ENCODE data around the gene EML6.

Gene EML6

GRCh38 chr2:54952978-54953456 lies 229.6 kb downstream of the EML6 start:
- FAIRE-seq (no peak), DNase-seq (ENCODE audit: insufficient read length, low spot score) (peak; percentile 31)
- TF ChIP-seq POLR2A (IDR thresholded peaks at IDR 0.05; ENCODE audit: low read depth, low read length) = no peak

GRCh38 chr2:54954158-54954557 lies 230.7 kb downstream of the EML6 start:
- DNase-seq (ENCODE audit: insufficient read length, low spot score) = no peak
- no peak for TF ChIP-seq POLR2A (IDR thresholded peaks at IDR 0.05; ENCODE audit: low read depth, low read length)
- FAIRE-seq = no peak

GRCh38 chr2:54954705-54955357 lies 231.4 kb downstream of the EML6 start:
- DNase-seq (ENCODE audit: insufficient read length, low spot score) = no peak
- no peak for FAIRE-seq

DNA sequence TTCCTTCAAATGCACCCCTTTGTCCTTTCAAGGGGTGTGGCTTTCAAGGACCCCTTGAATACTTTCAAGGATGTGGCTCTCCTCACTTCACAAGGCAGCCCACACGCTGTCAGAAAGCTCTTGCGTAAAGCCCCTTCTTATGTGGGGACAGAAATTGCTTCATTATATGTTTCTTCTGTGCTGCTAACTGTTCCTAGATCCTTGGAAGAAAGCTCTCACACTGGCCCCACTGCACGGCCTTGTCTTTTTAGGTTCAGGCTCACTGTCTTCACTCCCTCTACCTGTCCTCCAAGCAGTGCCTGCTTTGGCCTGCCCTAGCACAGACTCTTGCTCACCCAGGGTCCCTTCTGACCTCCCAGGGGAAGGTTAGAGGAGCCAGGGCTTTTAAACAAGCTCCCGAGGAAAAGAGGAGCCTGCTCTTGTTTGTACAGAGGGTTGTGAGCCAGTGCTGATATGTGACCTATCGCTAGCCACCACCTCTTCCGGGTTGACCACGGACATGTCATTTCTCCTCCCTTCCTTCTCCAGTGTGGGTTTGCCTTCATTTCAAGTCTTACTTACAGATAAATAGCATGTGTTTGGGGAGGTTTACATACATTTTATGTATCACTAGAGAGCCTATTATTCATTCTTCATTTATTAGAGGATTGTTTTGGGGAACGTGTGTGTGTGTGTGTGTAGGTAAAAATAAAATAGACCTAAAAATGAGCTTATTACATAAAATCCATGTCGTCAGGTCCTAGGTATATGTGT lies 232.1 kb downstream of the EML6 start:
- FAIRE-seq = no peak
- DNase-seq (ENCODE audit: insufficient read length, low spot score) = no peak
- no peak for TF ChIP-seq POLR2A (IDR thresholded peaks at IDR 0.05; ENCODE audit: low read depth, low read length)

More at GRCh38 chr2:54954705-54955357, 231.4 kb downstream of the EML6 start:
- no peak for TF ChIP-seq POLR2A (IDR thresholded peaks at IDR 0.05; ENCODE audit: low read depth, low read length)

- no peak for DNase-seq (ENCODE audit: insufficient read length, low spot score)
- TF ChIP-seq POLR2A (IDR thresholded peaks at IDR 0.05; ENCODE audit: low read depth, low read length) = no peak
- FAIRE-seq = no peak
These were observed 232.7 kb downstream of the EML6 start for GRCh38 chr2:54956111-54956627.

DNA sequence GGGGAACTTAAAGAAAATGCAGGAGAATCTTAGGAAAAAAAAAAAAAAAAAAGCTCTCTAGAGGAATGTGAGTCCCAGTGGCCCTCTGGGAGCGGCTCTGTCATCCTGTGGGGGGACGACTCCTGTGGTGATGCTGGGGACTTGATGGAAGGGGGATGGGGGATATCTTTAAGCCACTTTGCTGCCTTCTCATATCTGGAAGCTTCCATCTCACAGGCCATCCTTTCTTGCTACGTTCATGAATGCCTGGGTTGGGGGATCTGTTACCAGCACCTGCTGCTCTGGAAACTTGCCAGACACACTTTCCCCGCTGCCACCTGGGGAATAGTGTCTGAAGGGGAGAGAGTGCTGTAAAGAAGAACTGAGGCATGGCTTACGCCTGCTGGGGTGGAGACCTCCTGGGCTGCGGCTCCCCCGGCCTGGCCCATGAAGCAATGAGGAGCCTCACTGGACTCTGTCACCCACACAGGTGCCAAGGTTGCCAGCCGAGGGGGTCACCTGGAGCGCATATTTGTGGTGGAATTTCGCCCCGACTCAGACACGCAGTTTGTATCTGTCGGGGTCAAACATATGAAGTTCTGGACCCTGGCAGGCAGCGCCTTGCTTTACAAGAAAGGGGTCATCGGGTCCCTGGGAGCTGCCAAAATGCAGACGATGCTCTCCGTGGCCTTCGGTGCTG lies 234.0 kb downstream of the EML6 start:
- TF ChIP-seq POLR2A (IDR thresholded peaks at IDR 0.05; ENCODE audit: low read depth, low read length) = no peak
- DNase-seq (ENCODE audit: insufficient read length, low spot score) (no peak), FAIRE-seq (no peak)

DNA sequence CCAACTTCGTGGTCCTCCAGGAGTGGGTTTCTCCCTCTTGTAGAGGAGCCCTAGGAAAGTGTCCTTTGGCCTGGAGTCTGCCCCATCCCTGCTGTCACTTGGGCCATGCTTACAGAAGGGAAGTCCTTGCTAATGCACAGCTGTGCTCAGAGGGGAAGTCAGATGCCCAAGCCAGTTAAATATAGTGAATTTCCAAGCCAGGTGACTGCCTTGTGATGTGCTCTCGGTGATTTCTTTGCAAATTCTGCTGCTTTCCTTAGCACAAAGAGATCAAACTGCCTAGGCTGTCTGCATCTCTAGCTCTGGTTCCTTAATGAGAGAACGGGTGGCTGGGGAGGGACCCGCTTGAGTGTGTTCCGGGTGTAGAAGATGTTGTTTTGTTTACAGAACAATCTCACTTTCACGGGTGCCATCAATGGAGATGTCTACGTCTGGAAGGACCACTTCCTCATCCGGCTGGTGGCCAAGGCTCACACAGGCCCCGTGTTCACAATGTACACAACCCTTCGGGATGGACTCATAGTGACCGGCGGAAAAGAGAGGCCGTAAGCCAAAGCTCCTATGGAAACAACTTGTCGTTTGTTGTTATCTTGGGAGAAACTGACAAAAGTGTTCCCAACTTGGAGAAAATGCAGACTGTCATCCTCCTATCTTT lies 235.4 kb downstream of the EML6 start:
- TF ChIP-seq POLR2A (IDR thresholded peaks at IDR 0.05; ENCODE audit: low read depth, low read length) = no peak
- no peak for DNase-seq (ENCODE audit: insufficient read length, low spot score)
- FAIRE-seq = no peak

DNA sequence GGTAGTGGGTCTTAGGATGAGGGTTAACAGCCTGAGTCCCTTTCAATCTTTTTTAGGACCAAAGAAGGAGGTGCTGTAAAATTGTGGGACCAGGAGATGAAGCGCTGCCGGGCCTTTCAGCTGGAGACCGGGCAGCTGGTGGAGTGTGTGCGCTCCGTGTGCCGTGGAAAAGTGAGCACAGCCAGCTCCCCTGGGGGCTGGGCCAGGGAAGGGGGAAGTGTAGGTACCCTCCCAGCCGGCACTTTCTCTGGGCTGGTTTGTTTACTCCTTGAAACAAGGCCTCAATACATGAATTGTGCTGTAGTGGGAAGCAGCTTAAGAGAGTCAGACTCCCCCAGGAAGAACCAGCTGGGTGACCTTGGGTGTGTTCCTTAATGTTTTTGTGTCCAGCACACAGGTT lies 236.7 kb downstream of the EML6 start:
- TF ChIP-seq POLR2A (IDR thresholded peaks at IDR 0.05; ENCODE audit: low read depth, low read length) = no peak
- no peak for FAIRE-seq
- DNase-seq (ENCODE audit: insufficient read length, low spot score) = no peak

- no peak for TF ChIP-seq POLR2A (IDR thresholded peaks at IDR 0.05; ENCODE audit: low read depth, low read length)
- FAIRE-seq = no peak
- DNase-seq (ENCODE audit: insufficient read length, low spot score) = no peak
These were observed 239.0 kb downstream of the EML6 start for GRCh38 chr2:54962511-54962910.

- DNase-seq (ENCODE audit: insufficient read length, low spot score) = no peak
- no peak for TF ChIP-seq POLR2A (IDR thresholded peaks at IDR 0.05; ENCODE audit: low read depth, low read length)
- no peak for FAIRE-seq
These were observed 239.5 kb downstream of the EML6 start for GRCh38 chr2:54962935-54963440.

DNA sequence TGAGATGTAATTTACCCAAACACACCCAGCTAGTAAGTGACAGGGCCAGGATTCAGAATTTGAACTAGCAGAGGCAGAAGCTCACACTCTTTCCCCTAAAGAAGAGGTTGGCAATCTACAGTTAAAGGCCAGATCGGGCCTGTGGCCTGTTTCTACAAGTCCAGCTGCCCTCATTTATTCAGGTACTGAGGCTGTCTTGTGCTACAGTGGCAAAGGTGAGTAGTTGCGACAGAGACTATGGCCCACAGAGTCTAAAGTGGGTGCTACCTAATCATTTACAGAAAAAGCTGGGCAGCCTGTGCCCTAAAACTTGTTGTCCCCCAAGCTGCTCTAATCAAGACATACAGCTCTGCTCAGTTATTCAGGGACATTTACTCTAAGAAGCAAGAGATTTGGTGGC lies 240.0 kb downstream of the EML6 start:
- no peak for FAIRE-seq
- TF ChIP-seq POLR2A (IDR thresholded peaks at IDR 0.05; ENCODE audit: low read depth, low read length) = no peak
- no peak for DNase-seq (ENCODE audit: insufficient read length, low spot score)

GRCh38 chr2:54964271-54964670 lies 240.8 kb downstream of the EML6 start:
- TF ChIP-seq POLR2A (IDR thresholded peaks at IDR 0.05; ENCODE audit: low read depth, low read length) = no peak
- DNase-seq (ENCODE audit: insufficient read length, low spot score) (peak; percentile 29), FAIRE-seq (no peak)

GRCh38 chr2:54964816-54965215 lies 241.4 kb downstream of the EML6 start:
- no peak for DNase-seq (ENCODE audit: insufficient read length, low spot score)
- no peak for TF ChIP-seq POLR2A (IDR thresholded peaks at IDR 0.05; ENCODE audit: low read depth, low read length)
- no peak for FAIRE-seq

- no peak for TF ChIP-seq POLR2A (IDR thresholded peaks at IDR 0.05; ENCODE audit: low read depth, low read length)
- DNase-seq (ENCODE audit: insufficient read length, low spot score) = no peak
- no peak for FAIRE-seq
These were observed 242.0 kb downstream of the EML6 start for GRCh38 chr2:54965425-54965824.

Measured in H54 (cell line).